GM18502 (cell line): Measurements from ENCODE around the gene HHATL.

Experiments
- ATAC-seq: cut with Tn5 transposase; IDR thresholded peaks from one replicate; pipeline ENCODE4 v1.9.1; 2021; ENCODE audit warnings: mild to moderate bottlenecking; ENCODE audit not compliant: unreplicated experiment, poor library complexity

HHATL gene

DNA sequence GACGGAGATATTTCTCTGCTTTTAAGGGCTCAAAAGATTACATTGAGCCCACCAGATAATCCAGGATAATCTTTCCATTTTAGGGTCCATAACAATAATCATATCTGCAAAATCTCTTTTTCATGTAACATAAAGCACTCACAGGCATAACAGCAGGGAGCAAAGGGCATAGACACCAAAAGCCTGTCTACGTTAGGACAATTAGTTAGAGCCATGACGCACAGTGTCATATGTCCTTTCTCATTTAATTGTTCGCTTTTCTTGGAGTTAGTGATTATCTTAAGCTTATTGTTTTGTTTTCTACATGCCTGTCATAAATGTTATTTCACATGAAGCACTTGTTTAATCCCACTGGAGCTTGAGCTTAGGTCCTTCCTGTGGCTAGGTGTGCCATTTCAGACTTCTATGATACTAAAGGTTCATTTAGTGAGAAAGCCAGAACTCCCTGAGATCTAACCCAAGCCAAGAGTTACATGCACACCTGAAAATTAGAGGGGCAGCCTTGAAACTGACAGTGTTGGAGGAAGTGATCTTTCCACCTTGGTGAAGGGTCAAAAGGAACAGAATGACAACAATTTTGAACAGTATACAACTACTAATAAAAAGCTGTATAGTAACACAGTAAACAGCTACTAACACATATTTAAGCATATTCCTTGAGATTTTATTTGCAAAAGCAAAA, 11.7 kb upstream of the HHATL start:
- no peak for ATAC-seq

DNA sequence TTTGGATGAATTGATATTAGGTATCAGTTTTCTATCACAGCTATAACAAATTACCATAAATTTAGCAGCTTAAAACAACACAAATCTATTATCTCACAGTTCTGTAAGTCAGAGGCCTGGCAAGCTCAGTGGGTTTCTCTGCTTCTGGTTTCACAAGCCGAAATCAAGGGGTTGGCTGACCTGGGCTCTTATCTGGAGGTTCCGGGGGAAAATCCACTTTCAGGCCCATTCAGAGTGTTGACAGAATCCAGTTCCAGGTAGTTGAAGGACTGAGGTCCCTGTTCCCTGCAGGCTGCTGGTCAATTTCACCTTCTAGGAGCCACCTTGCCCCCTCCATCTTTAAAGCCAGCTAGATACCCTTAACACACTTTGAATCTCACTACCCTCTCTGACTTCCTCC, 11.1 kb upstream of the HHATL start:
- no peak for ATAC-seq

DNA sequence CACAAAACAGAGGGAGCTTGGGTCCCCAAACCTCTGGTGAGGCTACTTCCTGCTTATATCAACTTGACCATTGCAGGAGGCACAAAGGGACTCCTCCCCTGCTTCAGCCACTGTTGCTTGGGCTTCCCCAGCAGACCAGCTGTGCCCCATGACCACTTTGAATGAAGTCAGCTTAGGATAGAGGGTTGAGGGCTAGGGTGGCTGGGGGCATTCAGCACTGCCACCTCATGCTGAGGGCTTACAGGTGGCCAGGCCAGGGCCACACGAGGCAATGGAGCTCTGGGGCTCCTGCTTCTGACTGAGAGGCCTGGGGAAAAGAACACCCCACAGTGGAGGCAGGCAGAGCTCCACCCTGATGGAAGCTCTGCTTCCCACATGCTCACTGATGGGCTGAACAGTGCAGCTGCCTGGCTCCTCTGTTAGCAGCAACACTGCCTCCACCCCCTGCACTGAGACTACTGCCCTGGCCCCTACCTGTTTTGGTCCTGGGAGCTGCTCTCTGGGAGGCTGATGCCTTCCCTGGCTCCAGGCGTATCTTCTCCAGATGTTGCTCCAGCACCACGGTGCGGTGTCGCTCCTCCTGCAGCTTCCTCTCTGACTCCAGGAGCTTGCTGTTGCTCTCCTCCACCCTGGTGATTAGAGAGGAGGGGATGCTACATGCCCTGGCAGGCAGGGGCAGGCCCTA, 10.2 kb upstream of the HHATL start:
- ATAC-seq, result no peak

DNA sequence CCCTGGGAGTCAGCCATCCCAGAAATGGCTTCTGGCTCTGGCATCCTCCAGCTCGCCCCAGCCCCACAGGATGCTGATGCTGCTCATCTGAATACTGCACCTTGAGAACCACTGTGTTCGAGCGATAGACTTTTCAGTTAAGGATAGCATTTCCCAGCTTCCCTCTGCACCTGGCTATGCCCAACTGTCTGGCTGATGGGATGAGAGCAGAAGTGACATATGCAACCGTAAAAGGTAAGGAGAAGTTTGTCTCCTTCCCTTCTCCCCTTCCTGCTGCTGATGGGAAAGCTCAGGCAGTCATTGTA, 9.7 kb upstream of the HHATL start:
- no peak for ATAC-seq

DNA sequence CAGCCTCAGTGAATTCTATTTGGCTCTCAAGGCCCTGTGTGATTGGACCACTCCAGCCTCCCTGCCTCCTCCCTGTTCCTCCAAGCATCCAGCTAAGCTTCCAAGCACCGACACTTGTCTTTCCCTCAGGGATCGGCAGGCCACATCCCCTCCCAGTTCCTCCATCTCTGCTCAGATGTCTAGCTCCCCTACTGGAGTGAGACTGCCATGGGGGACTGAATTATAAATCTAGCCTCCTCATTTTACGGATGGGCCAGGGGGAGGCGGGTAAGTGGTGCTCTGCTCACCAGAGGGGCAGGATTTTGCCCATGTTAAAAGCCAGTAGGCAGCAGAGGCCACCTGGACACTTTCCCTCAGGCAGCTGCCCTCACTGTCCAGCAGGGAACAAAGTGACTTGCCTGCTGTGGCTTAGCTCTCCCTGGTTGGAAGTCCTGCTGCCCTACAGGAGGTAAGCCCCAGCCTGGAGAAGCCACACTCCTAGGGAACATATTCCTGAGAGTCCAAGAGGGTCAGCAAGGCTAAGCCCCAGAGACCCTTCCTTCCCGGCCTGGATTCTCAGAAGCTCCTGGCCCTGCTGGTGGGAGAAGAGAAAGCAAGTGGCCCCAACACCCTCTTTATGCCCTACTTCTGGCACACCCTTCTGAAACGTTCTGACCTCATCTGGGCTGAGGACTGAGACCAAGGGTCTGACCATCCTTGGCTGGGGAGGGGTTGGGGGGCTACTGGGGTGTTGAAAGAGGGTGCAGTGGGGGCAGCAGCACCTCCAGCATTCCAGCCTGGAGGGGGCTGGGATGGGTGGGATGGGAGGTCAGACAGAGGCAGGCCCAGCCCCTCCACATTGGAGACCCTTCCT, 9.1 kb upstream of the HHATL start:
- no peak for ATAC-seq

DNA sequence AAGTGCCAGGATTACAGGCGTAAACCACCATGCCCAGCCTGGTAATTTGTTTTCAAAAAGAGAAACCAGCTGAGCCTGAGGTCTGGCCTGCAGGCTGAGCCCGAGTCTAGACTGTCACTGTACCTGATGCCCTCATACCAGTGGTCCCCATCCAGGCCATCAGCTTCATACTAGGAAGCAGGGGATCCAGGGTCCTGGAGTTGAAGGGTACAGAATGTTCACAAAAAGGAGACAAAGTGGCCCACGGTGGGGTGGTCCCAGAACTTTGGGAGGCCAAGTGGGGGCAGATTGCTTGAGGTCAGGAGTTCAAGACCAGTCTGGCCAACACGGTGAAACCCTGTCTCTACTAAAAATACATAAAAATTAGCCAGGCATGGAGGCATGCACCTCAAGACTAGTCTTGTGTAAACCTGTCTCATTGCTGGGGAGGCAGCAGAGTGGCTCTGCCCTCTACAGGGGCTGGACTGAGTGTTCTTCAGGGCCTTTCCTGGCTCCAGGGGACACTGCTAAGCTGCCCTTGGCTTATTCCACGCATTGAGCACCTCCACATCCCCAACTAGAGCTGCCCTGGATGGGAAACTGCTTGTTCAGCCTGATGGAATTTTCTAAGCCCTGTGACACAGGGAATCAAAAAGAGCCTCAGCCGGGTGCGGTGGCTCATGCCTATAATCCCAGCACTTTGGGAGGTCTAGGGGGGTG, 7.9 kb upstream of the HHATL start:
- ATAC-seq, result no peak

DNA sequence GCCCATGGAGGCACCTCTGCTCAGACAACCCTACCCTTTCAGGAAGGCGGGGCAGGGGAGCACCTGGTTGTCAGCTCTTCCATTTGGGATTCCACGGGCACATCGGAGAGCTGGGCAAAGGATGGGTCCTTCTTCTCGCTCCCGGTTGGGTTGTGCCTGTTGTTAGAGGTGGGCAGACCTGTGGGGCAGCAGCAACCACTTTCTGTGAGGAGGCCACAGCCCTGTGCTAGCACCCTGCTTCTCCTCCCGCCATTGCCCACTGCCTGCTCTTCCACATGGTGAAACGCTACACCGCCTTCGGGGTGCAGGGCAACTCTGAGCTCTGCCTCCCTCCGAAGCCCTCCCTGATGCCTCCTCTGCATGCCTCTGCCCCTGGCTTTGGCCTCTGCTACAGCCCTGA, 7.0 kb upstream of the HHATL start:
- no peak for ATAC-seq

DNA sequence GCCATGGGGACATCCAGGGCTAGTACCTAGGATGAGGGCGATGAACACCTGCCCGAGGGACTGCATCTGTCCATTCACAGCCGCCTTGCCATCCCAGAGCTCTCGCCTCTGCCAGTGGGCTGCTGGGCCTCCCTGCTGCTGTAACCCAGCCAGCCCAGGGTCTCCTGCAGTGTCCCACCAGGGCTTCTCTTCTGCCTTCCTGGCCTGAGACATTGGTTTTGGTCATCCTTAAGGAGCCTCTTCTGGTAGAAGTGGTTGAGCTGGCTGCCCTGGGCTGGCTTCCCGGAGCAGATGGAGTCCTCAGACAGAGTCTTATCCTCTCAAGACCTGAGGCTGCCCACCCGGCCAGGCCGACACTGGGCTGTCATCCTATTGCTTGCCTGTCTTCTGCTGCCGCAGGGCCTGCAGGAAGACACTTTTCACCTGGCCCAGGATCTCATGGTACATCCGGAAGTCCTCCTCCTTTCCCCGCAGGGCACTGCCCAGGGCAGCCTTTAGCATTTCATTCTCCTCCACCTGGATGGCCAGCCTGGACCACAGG, 6.1 kb upstream of the HHATL start:
- no peak for ATAC-seq

DNA sequence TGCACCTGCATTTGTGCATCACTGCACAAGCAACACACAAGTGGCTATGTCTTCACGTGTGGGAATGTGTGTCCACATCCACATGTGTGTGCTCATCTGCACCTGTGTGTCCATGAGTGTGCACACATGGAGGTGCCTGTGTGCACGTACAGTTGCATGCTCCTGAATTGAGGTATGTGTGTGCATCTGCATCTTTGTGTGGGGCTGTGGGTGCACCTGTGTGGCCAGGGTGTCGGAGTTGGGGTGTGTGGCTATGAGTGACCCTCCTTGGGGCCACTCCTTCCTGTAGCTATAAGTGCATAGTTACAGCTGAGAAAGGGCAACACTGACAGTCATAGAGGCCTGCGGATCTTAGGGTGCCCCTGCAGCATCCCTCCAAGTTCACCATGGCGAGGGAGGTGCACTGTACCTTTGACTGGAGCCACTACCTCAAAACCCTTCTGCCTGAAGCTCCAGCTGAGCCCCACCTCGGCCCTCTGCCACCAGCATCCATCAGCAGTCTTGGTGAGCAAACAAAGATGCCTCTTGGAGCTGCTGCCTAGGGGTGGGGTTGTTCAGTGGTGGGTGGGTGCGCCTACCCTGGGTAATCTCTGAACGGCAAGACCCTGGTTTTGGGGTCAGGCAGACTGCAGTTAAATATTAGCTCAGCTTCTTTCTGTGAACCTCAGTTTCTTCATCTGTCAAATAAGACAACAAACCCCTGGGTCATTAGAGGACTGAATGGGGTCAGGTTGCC, 5.2 kb upstream of the HHATL start:
- no peak for ATAC-seq

DNA sequence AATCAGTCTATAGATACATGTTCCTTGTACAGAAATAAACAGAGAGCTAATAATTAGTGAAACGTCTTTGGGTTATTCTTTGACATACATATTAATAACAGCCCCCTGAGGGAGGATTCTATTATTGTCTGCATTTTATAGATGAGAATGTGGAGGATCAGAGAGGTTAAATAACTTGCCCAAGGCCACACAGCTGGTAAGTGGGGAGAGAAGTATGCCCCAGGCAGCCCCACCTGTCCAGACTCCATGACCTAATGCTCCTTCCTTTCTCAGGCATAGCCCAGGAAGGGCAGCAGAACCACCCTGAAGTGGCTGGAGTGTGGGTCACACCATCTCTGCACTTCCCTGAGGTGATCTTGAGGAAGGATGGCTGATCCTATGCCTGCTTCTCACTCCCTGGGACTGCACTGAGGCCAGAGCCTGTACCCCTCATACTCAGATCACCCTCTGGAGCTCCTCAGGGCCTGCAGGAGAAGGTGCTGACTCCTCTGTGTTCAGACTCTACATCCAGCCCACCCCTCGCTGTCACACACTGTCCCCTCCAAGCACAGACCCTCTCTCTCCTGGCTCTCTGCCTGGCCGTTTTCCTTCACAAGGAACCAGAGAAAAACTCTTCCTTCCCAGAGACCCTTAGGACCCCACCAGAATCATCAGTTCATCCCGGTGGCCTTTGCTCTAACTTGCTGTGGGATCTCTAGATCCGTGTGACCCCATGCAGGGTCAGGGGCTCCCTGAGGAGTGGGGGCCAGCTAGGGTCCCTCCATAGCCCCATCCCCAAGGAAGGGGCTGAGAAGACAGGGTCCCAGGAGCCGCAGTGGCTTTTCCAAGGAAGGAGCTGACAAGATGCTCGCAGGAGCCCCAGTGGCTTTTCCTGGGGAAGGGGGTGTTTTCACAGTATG, 4.4 kb upstream of the HHATL start:
- ATAC-seq, result no peak

DNA sequence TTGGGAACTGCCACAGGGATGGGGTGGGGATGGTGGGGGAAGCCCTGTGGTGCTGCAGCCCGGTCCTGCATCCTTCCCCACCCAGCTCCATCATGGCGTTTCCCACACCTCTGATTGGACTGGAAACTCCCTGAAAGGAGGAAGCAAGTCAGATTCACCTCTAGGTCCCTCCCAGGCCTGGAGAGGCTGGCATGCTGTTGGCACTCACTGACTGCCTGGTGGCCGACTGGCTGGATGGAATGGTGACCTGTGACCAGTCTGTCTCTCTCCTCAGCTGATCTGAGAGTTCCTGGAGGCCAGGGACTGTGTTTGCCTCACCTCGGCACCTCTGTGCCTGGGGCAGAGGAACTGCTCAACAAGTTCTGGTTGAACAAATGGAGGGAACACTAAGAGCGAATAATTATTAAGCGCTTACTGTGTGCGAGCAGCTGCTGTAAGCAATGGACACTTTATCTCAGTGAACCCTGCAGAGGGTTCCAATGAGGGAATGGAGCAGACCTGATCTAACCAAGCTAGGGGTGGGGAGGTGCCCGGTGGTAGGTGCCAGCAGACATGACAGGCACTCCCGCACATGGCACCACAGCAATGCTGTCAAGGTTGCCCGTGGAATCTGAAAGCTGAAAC, 3.5 kb upstream of the HHATL start:
- no peak for ATAC-seq

DNA sequence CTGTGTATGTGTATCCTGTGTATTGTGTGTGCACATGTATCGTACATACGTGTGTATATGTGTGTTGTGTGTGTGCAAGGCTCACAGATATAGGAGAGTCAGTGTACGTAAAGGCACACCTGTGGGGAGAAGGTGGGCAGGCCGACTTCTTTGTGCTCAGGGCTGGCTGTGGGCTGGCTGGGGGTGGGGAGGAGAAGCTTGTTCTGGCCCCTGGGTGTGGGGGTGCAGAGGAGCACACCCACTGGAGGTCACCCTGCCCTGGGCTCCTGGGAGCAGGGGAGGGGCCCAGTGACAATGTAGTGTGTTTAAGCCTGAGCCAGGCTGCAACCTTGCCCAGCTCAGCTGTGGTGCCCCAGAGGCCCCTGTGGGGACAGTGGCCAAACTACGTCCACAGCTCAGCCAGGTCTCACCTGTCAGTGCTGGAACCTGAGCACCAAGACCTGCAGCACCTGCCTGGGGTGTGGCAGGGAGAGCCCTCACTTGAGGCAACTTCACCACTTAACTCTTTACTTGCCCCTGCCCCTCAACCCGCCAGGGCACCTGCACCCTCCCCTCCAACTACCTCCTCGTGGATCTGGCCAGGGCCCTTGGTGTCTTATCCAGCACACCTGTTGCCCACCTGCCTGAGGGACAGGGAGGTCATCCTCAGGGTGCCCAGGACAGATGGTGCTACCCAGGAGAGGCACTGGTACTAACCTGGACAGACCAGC, 2.6 kb upstream of the HHATL start:
- ATAC-seq, result no peak

DNA sequence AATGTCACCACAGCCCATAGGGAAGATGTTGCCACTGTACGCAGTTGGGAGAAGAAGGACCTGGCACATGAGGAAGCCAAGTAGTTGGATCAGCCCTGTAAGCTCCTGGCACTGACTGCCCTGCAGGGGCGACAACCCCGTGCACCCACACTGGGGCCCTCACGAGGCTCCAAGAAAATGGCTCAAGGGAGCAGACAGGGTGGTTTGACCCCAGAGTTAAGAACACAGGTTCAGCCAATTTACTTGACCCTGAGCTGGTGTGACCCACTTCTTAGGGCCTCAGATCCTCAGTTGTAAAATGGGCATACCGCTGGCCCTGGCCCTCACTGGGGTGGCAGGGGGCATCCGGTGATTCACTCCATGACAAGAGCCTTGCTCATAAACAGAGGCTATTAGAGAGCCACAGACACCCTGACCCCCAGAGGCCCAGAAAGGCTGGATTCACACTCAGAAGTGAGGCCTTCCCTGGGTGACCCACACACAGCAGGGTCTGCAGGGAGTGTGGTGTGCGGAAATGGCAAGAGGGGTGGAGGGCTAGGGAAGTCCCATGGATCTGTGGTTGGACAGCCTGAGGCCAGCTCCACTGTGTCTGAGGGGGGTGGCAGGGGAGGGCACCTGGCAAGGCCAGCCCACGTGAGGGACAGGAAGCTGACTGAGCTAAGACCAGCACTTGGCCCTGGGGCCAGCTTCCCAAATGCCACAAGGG, 1.7 kb upstream of the HHATL start:
- no peak for ATAC-seq

DNA sequence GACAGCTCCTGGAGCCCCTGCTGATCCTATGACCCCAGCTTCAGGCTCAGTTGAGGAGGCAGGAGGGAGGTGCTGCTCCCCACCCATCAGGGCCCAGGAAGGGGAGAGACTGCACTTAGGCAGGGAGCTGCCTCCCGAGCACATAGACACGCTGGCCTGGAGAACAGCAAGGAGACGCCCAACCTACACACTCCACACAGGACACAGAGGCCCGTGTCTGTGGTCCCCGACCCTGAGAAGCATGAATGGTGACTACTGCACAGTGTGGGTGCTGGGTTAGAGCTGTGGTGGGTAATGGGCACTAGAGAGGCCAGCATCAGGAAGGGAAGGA, 1.1 kb upstream of the HHATL start:
- no peak for ATAC-seq

DNA sequence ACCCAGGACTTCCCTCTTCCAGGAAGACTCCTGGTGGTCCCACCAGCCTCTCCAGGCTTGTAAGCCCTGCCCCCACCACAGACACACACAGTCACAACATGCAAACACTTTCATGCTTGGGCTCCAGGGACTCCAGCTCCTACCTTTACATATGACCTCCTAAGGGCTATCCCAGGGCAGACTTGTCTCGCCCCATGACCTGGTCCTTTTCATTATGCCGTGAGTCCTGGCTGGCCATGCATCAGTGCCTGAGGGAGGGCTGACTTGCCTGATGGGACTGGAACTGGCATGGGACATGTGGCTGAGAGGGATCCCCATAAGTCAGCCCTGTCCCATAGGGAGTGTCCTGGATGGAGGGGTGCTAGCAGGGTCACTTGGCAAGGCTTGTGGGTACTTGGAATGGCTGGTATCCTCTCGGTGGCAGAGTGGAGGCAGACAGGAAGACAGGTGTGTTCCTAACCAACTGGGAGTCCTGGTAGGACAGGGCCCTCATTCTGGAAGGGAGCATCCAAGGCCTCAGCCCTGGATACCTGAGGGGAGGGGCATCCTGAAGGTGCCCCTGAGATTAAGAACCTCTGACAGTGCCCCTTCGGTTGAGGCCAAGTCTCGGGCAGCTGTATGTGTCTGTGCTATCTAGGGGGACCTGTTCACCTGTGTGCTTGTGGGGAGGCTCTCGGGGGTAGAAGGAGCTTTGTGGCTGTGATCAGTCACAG, 540 bp upstream of the HHATL start:
- ATAC-seq, result no peak

DNA sequence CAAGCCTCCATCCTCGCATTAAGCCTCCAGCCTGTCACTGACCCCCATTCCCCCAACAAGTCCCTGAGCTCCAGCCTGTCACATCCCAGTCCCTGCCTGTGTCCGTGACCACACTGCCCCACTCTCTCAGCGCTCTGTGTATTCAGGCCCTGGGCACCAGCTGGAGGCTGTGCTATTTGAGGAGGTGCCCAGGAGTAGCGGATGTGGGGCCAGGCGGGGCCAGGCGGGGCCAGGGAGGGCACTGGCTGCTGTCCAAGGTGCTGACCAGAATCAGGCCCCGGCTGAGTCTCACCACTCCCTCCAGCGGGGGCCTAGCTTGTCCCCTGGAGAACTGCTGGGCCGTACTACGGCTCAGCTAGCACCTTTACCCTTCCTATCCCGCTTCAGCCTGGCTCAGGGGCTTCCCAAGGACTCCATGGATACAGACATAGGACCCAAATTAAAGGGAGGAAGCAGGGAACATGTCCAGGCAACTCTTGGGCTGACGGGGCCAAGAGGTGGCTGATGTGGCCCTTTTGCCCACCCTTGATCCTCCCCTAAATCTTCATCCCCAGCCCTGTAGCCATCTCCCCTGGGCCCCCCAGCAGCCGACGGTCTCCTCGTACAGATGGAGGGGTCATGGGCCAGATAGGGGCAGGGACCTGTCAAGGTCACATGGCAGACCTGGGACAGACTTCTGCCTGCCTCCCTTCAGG, 1.1 kb downstream of the HHATL start:
- ATAC-seq, result no peak
